ENCODE measurements around the gene DLGAP3. TPM values are rescaled to one million over a fixed set of nuclear protein-coding genes. Genes with fewer than 3 reads are reported as not detected.

Gene DLGAP3
- total and polyA plus RNA-seq, 4 donors: 0.10 to 0.89 (median 0.22) TPM

GRCh38 chr1:34865573-34865972, 63.9 kb downstream of the DLGAP3 start:
- no peak for TF ChIP-seq CTCF (IDR thresholded peaks at IDR 0.05; ENCODE audit: control extremely low read depth, extremely low read depth)
- H3K27ac ChIP-seq (ENCODE audit: low read depth in 1 of 2, low read length in 1 of 2): peak overlapping the region; percentile 90 to 92
- H3K27me3 ChIP-seq (ENCODE audit: control insufficient read depth in 3 of 3, insufficient read depth in 3 of 3, low read length in 2 of 3): peaks cover 0 to 7% (median 0%) of the 10 kb centered on the region in 3 donors
- H3K36me3 ChIP-seq (ENCODE audit: control insufficient read depth in 4 of 4, insufficient read depth in 4 of 4, low read length in 4 of 4): no peaks in the 10 kb centered on the region
- H3K9ac ChIP-seq (ENCODE audit: insufficient read depth in 1 of 2, low read length in 2 of 2): no peak overlapping the region
- peaks cover 0 to 8% (median 0%) of the 10 kb centered on the region in 5 donors for H3K4me1 ChIP-seq (ENCODE audit: control insufficient read depth in 5 of 5, insufficient read depth in 5 of 5, low read length in 5 of 5)
- WGBS, 2 donors: 12 to 14% methylated on average over 17 to 25 of the region's 25 CpGs
- DNase-seq (no peak), ATAC-seq (ENCODE audit: insufficient read depth, low FRiP score) (peak; percentile 17)
- peak overlapping the region; percentile 65 for H3K4me3 ChIP-seq
- no peaks in the 10 kb centered on the region for H3K9me3 ChIP-seq (ENCODE audit: control insufficient read depth in 4 of 4, insufficient read depth in 3 of 4, low read length in 3 of 4)

- 92 to 93% methylated on average over 8 of the region's 8 CpGs for WGBS, 2 donors
- no peaks in the 10 kb centered on the region for H3K9me3 ChIP-seq (ENCODE audit: control insufficient read depth in 4 of 4, insufficient read depth in 3 of 4, low read length in 3 of 4)
- DNase-seq (no peak), ATAC-seq (ENCODE audit: insufficient read depth, low FRiP score) (no peak)
- no peak overlapping the region for H3K9ac ChIP-seq (ENCODE audit: insufficient read depth in 1 of 2, low read length in 2 of 2)
- H3K4me1 ChIP-seq (ENCODE audit: control insufficient read depth in 5 of 5, insufficient read depth in 5 of 5, low read length in 5 of 5): peaks cover 0 to 8% (median 4%) of the 10 kb centered on the region in 5 donors
- no peak for TF ChIP-seq CTCF (IDR thresholded peaks at IDR 0.05; ENCODE audit: control extremely low read depth, extremely low read depth)
- H3K36me3 ChIP-seq (ENCODE audit: control insufficient read depth in 4 of 4, insufficient read depth in 4 of 4, low read length in 4 of 4): no peaks in the 10 kb centered on the region
- H3K27ac ChIP-seq (ENCODE audit: low read depth in 1 of 2, low read length in 1 of 2): no peak overlapping the region
- peaks cover 0 to 7% (median 0%) of the 10 kb centered on the region in 3 donors for H3K27me3 ChIP-seq (ENCODE audit: control insufficient read depth in 3 of 3, insufficient read depth in 3 of 3, low read length in 2 of 3)
- no peak overlapping the region for H3K4me3 ChIP-seq
Observed at GRCh38 chr1:34864759-34865158, 64.7 kb downstream of the DLGAP3 start.

- H3K9ac ChIP-seq (ENCODE audit: insufficient read depth in 1 of 2, low read length in 2 of 2): no peak overlapping the region
- H3K4me3 ChIP-seq: no peak overlapping the region
- H3K9me3 ChIP-seq (ENCODE audit: control insufficient read depth in 4 of 4, insufficient read depth in 3 of 4, low read length in 3 of 4): no peaks in the 10 kb centered on the region
- H3K27me3 ChIP-seq (ENCODE audit: control insufficient read depth in 3 of 3, insufficient read depth in 3 of 3, low read length in 2 of 3): peaks cover 0 to 7% (median 0%) of the 10 kb centered on the region in 3 donors
- no peak for ATAC-seq (ENCODE audit: insufficient read depth, low FRiP score)
- TF ChIP-seq CTCF (IDR thresholded peaks at IDR 0.05; ENCODE audit: control extremely low read depth, extremely low read depth): no peak
- H3K27ac ChIP-seq (ENCODE audit: low read depth in 1 of 2, low read length in 1 of 2): no peak overlapping the region
- H3K36me3 ChIP-seq (ENCODE audit: control insufficient read depth in 4 of 4, insufficient read depth in 4 of 4, low read length in 4 of 4): peaks cover 0 to 4% (median 0%) of the 10 kb centered on the region in 4 donors
- peaks cover 0 to 11% (median 8%) of the 10 kb centered on the region in 5 donors for H3K4me1 ChIP-seq (ENCODE audit: control insufficient read depth in 5 of 5, insufficient read depth in 5 of 5, low read length in 5 of 5)
- DNase-seq: no peak
Observed at GRCh38 chr1:34863501-34863900, 65.9 kb downstream of the DLGAP3 start.
